ENCODE data around the gene KIF7.

Gene KIF7

DNA sequence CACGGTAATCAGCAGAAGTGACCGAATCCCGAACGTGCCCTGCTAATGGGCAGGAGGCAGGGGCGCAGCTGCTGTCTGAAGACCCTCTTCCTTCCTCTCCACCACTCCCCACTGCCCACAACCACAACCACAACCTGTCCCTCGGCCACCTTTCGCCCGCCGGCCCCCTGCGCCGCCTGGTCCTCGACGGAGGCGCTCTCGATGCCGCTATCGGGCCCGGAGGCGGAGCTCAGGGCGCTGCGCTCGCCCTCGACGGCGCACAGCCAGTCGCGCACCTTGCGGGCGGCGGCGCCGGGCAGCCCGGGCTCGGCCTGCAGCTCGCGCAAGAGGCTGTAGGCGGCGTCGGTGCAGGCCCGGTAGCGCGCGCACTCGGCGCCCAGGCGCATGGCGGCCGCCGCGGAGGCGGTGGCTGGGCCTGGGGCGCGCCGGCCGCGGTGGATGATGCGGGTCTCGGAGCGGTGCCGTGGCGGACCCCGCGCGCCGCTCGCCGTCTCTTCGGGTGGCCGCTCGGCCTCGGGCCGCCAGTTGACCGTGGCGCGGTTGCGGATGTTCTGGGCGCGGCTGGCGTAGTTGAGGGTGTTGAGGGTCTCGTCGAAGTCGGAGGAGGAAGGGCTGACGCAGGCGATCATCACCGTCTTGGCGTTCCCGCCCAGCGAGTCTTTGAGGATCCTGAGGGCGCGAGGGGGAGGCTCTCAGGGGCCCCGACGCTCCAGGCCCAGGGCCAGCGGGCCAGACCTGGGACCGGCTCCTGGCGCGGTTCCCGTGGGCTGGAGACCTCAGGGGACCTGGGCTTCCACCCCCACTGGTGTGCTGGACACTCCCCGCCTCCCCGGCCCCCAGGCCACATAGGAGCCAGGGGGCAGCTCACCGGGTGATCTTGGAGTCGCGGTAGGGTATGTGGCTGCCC lies 6.9 kb downstream of the KIF7 start:
- no peak for DNase-seq

DNA sequence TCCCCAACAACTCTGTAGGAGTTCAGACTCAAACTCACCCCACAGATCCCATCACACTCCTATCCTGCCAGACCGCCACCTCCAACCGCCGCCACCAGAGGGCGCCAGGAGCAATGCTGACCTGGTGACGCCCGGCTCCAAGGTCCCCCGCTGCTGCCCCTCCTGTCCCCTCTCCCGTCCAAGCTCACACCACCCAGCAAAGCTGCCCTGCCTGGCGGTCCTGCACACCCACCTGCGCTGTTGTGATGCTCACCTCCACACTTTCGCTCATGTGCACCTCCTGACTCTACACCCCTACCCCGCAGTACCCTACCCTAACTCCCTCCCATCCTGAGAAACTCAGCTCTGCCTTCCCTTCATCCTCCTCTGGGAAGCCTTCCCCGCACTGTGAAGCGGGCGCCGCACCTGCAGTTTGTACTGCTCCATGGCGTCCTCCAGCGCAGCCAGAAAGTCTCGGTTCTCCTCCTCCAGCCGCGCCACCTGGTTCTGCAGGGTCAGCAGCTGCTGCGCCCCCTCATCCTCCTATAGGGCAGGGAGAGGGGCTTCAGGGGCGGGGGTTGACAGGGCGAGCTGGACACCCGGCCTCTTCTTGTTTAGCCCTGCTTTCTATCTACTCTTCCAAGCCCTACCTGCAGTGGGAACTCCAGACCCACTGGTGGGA lies 7.9 kb downstream of the KIF7 start:
- peak; percentile 87 for DNase-seq

DNA sequence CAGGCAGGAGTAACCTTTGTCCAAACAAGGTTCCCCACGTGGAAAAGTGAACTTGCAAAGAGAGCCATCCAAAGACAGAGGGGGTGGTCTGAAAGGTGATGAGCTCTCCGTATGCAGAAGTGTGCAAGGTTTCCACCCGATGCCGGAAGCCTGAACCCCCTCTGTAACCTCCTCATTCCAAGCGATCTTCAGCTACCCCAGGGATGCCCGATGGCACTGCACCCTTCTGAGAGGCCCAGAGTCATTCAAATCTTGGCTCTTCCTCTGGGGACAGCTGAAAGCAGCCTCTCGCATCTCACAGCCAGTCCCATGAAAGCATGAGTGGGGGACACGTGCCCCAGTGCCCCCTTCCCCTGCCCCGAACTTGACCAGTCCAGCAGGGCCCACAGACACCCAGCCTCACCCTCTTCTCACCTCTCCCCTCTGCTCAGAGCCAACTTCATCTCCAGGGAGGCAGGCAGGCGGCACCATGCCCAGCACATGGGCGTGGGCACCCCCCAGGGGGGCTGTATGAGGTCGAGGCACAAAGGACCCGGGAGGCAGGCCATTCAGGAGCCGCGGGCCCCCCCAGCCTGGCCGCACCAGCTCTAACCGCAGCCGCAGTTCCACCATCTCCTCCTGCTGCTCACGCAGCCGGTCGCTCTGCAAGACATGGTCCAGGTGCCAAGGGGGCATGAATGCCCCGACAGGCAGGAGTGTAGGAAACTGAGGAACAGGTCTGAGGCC lies 8.7 kb downstream of the KIF7 start:
- no peak for DNase-seq

DNA sequence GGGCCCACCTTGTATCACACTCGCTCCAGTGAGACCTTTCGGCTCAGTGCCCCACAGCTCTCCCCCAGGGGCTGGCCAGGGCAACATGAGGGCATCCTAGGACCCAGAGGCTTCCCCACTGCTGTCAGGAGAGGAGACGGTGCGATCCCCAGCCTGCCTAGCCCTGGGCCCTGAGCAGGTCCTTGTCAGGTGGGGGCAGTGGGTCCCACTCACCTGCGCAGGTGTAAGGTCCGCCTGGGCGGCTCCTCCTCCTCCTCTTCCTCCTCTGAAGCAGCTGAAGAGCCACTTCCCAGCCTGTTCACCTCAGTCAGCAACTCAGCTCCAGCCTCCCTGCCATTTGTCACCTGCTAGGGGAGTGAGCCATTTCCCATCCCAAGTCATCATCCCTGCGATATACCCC lies 9.6 kb downstream of the KIF7 start:
- no peak for DNase-seq

DNA sequence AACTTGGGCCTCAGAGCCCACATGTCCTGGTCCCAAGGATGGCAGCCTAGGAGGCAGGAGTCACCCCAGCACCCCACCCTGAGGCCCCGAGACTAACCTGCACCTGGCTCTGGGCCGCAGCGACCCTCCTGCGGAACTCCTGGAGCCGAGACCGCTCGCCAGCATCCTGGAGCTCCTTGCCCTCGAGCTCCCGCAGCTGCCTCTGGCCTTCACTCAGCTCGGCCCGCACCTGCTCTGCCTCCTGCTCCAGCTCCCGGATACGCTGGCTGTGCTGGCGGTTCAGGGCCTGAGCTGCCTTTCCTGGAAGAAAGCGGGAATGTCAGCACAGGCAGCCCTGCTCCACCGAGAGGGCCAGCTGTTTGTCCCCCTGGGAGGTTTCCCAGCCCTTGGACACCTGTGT lies 13.2 kb downstream of the KIF7 start:
- DNase-seq = no peak

DNA sequence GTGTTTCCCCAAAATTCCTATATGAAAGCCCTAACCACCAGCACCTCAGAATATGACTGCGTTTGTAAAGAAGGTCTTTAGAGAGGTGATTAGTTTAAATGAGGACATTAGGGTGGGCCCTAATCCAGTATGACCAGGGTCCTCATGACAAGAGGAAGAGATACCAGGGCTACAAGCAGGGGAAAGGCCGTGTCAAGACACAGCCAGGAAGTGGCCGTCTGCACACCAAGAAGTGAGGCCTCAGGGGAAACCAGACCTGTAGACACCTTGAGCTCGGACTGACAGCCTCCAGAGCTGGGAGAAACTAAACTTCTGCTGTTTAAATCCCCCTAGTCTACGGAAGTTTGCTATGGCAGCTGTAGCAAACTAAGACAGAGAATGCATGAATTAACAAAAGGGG lies 14.2 kb downstream of the KIF7 start:
- no peak for DNase-seq

DNA sequence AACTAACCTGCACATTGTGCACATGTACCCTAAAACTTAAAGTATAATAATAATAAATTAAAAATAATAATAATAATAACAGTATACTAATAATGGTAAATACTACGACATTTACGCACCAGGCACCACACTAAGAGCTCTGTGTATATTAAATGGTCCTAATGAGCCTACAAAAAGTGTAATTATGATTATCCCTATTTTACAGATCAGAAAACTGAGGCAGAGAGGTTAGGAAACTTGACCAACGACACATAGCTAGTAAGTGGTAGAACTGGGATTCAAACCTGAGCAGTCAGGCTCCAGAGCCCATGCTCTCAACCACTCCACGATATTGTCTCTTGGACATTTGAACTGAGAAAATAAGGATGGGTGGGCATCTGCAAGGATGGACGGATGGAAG lies 15.0 kb downstream of the KIF7 start:
- no peak for DNase-seq

DNA sequence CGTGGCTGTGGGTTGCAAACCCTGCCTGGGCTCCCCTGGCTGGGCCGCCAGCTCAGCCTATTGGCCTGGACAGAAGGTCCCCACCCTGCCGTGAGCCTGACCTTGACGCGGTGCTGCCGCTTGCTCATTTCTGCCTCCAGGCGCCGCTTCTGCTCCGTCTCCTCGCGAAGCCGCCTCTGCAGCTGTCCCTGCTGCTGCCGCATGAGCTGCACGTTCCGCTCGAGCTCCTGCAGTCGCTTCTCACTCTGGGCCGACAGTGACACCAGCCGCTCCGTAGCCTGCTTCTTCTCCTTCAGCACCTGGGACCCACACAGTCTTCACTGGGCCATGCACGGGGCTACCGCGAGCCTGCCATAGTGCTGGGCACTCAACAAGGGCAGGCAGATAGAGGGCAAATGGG lies 21.7 kb downstream of the KIF7 start:
- peak; percentile 32 for DNase-seq

DNA sequence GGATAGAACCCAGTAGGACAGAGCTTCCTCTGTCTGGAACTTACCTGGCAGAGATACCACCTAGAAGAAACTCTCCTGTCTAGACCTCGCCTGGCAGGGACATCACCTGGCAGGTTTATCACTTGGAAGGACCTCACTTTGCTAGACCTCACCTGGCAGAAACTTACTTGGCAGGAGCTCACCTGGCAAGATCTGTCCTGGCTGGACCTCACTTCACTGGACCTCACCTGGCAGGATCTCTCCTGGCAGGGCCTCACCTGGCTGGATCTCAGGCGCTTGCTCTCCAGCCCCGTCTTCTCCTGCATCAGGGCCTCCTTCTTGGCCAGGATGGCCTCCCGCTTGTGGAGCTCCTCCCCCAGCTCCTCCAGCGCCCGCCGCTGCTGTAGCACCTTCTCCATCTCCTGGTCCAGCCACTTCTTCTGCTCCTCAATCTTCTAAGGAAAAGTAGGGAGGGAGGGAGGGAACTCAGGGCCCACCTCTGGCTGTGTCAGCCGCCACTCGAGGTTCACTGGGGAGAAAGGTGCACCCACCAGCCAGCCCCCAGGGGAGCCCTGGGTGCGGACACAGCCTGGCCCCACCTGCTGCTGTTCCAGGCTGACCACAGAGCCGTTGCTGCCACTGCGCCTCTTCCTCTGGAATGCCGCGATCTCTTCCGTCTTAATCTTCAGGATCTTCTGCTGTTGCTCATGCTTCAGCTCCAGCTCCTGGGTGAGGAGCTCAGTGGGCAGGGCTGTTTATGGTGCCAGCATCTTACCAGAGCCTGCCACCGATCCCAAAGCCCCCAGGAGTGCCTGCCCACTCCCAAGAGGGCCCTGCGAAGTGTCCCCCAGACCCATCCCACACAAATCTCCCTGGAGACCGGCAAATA lies 22.5 kb downstream of the KIF7 start:
- DNase-seq = peak; percentile 37

DNA sequence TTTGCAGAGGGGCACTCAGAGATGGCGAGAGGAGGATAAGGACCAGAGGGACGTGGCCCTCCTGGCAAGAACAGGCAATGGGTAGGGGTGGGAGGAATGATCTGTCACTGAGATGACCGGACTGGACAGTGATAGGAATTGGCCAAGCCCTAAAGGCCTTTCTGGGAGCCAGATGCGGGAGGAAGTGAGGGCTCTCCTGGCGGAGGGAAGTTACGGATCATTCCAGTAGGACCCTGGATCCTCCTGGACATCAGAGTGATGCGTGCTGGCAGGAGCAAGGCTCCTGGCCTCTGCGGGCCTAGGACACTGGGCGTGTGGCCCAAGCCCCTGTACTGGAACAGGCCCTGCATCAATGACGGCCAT lies 23.4 kb downstream of the KIF7 start:
- no peak for DNase-seq

DNA sequence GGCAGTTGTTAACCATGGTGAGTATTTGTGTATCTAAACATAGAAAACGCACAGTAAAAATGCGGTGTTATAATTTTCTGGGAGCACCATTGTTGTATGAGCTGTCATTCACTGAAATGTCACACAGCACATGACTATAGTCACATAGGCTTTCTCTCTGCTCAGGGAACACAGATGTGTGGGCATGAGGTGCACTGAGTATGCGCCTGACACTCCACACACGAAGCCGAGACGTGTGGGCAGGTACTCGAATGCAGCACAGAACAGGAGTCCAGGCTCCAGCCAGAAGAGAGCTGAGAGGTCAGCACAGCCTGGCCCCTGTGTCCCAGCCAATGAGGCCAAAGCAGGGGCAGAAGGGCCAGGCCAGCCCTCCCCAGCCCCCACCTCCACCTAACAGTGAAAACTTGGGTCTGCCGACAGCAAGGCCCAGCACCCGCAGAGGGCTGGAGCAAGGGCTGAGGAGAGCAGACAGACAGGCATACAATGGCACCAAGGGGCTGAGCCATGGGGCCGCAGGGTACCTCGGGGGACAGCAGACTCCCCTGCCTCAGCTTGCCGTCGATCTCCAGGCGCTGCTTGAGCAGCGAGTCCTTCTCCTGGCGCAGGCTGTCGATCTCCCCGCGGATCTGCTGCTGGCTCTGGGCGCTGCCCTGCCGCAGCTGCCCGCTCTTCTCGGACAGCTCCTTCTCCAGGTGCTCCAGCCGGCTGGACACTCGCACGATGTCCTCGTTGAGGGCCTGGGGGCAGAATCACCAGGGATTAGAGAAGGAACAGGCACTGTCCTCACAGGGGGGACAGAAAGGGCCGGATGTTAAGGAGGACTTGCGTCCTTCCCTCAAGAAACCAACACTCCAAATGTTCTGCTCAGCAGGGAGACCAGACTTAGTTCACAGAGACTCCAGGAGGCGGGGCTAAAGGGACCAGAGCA lies 24.0 kb downstream of the KIF7 start:
- DNase-seq = peak; percentile 49

DNA sequence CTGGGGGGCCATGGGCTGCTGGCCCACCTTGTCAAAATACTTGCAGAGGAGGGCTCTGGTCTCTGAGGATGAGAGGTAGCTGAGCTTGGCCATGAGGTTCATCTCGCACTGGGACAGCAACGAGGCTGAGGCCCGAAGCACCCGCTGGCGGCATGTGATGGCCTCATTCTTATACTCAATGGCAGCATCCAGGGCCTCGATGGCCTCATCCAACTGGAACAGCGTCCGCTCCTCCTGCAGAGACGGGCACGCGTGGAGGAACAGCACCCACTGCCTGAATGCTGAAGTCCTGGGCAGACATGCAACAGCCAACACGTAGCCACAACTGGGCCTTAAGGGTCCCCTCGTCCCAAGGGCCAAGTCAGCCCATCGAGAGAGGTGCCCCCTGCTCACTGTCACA lies 25.0 kb downstream of the KIF7 start:
- peak; percentile 38 for DNase-seq

DNA sequence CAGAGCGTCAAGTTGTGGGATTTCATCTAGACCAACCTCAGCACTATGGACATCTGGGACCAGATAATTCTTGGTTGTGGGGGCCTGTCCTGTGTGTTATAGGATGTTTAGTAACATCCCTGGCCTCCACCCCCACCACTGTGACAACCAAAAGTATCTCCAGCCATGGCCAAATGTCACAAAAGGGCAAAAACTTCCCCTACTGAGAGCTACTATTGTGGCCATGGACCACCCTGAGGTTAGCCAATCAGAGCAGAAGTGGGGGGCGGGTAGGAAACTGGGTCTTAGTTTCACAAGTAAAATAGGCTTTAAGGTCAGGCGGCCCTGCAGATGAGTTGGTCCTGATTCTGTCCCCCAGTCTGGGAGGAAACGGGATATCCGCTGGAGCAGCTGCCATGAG lies 25.4 kb downstream of the KIF7 start:
- DNase-seq = peak; percentile 41

DNA sequence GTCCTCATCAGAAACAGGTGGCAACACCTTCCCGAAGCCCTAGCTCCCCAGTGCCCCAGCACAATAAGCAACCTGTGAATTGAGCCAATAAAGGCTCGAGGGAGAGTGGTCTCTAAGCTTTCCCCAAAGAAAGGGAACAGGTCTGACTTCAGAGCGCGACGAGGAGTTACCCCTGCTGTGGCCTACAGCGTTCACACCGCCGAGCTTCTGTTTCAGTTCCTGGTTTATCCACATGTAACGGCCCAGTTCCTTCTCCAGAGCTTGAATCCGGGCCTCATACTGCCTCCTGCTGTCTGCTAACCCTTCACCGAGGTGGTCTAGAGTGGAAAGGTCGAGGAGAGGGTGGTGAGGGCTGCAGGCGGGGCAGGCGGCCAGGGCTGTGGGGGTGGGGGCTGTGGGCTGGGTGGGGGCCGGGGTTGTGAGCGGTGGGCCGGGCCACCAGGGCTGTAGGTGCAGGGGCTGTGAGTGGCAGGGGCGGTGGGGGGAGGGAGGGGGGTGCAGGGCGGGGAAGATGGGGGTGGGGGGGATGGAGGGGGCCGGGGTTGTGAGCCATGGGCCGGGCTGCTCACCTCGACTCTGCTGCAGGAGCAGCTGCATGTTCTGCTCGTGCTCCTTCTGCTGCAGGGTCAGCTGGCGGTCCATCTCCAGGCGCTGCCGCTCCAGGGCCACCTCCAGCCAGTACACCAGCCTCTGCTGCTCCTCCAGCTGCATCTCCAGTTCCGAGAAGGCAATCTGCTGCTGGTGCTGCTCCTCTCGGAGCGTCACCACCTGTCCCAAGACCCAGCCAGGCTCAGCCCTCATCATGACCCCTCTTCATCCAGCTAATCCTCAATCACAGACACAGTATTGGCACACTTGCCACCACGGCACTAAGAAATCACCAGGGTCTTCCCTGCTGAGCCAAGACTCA lies 26.2 kb downstream of the KIF7 start:
- DNase-seq = peak; percentile 40

DNA sequence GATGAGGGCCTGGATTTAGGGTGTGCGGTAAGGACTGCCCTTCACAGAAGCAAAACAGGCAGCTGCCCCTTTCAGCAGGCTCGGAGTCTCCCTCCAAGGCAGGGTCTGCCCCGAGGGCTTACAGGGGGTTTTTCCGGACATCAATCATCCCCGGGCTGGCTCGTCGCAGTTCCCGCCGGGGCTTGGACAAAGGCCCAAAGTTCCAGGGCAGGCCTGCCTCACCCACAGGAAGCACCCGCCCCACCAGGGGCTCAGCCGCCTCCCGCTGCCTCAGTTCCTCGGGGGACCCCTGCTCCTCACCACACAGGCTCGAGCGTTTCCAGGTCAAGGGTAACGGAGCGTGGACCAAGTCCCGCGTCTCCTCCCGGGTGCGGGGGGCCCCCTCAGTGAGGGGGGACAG lies 27.0 kb downstream of the KIF7 start:
- peak; percentile 45 for DNase-seq

DNA sequence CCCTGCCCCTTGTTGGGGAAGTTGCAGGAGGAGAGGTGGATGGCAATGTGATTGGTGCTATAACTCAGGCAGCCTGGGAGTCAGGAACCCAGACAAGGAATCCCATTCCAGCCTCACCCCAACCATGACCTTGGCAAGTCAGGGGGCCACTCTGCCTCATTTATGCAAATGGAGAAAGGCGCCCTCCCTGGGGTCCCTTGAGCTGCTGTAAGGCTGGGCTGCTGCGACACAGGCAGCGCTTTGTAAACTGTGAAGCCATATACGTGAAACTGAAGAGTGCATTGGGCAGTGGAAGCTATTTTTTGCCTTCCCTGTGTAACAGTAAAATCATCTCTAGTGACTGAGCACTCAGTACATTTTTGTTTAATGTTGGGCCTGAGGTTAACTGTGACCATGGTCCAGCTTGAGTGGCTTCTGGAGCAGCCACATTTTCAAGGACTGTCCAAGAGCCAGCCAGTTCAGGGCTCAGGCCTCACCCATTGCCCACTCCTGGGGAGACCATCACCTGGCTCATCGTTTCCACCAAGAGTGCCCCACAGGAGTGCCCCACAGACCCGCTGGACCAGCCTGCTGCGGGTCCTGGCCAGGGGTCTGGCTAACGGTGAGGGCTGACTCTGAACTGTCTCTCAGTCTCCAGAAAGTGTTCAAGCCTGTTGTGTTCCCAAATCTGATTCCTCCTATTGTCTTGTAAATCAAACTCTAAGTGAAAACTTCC lies 27.9 kb downstream of the KIF7 start:
- DNase-seq = peak; percentile 44

DNA sequence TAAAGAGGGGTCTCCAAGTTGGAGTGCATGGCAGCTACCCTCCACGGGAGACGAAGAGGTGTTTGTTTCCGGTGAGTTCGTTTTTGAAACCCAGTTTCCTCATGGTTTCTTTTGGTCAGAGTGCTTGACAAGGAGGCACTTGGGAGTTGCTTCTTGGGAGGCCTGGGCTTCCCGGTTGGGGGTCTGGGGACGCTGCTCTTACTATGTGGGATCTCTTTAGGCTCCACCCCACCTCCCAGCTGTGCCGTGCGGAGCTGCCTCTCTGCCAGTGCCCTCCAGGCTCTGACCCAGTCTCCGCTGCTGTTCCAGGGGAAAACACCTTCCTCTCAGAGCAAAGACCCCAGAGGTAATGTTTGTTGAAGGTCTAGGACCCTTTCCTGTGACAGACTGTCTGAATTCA lies 29.6 kb downstream of the KIF7 start:
- peak; percentile 38 for DNase-seq

DNA sequence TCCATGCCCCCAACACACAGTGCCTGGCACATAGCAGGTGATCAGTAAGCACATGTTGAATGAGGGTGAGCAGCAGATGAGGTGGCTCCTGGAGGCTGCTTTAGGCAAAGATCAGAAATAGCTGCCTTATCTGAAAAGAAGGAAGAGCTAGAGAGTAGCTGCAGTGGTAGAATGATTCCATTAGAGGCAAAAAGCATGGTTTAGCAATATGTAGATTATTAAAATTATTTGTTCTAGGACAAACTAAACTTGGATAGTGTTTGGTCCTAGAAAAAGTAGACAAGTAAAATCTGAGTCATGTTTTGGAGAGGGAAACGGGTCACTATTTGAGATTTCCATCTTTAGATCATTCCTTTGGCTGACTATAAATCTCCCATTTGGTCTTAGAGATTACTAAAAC lies 32.1 kb downstream of the KIF7 start:
- DNase-seq = no peak

DNA sequence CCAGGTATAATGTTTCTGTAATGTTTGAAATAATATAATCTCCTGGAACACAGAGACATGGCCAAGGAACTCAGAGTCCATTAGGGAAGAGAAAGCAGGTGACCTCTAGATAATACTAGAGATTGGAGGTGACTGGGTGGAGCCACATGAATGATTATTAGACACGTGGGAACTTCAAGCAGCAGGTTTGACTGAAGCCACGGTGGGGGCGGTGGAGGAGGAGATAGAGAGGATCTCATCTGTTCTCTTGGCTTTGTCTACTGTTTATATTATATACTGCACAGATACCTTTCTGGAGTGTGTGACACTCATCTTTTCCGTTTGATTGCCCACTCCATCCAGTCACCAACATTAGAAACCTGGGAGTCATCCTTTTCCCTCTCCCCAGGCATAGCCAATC lies 33.7 kb downstream of the KIF7 start:
- DNase-seq = no peak

DNA sequence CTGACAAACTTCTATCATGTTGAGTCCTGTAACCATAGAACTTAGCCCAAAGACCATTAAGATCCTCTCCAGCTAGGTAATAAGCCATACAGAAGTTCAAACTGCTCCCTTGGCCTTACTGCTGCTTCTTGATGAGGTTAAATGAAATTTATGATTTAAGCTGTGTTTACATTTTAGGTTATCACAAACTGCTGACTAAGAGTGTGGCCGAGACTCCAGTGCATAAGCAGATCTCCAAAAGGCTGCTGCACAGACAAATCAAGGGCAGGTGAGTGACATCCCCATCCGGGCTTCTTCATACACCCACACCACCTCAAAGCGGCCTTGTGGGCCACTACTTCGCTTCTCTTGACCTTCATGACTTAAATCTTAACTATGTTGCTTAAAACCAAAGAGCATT lies 39.0 kb downstream of the KIF7 start:
- no peak for DNase-seq
